ENCODE results near the gene IGSF23.
"Not testable (repeated sequence)": the region's sequence is repeated elsewhere in the genome, so short reads cannot be mapped to it uniquely, and the experiment has no call there.

- not testable (repeated sequence) for TF ChIP-seq CTCF, POLR2A, EP300 (IDR thresholded peaks at IDR 0.05)
Observed at GRCh38 chr19:44684396-44684795, 71.0 kb downstream of the IGSF23 start.

All from tibial nerve (tissue), 4 donors.